HG03095 (cell line): Measurements from ENCODE around the gene MEGF11.

Source experiments
- ATAC-seq: cut with Tn5 transposase; IDR thresholded peaks from one replicate; pipeline ENCODE4 v1.9.1; 2021; ENCODE audit warnings: moderate library complexity; ENCODE audit not compliant: unreplicated experiment

MEGF11 gene

GRCh38 chr15:66070220-66070934 is 183.2 kb downstream of the MEGF11 start:
- ATAC-seq = no peak

- no peak for ATAC-seq
These were observed 183.8 kb downstream of the MEGF11 start for GRCh38 chr15:66069751-66070150.

- ATAC-seq = no peak
These were observed 184.7 kb downstream of the MEGF11 start for GRCh38 chr15:66068801-66069200.

DNA sequence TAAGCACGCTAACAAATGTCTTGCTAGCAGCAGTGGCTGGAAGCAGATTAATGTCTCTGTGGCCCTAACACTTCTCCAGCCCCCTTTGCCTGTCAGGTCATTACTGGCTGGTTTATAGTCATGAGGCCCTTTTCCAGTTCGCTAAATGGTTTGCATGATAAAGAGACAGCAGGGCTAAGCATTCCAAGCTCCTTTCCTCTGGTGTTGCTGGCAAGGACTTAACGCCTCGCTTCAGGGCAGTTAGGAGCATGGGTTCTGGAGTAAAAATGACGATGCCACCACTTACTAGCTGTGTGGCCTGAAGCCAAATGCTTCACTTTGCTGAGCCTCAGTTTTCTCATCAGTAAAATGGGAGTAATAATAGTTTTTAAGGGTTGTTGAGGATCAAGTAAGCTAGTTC is 185.9 kb downstream of the MEGF11 start:
- no peak for ATAC-seq

GRCh38 chr15:66066481-66066880 is 187.1 kb downstream of the MEGF11 start:
- no peak for ATAC-seq

DNA sequence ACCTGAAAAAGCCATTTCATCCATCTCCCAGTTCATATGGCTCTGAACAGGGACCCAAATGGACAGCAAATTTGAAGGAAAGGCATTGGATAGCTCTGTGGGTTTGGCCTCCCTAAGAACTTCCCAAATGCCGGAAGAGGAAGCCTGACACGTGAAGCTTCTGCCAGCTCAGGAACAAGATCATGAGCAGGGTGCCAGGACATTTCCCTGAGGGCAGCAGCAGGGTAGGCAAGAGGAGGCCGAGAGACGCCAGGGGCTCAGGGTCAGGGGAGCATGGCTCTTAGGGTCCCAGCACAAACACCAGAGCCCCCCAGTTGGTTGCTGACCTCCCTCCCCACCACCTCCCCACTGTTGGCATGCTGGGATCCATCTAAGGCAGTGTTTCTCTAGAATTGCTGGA is 187.5 kb downstream of the MEGF11 start:
- ATAC-seq = no peak

DNA sequence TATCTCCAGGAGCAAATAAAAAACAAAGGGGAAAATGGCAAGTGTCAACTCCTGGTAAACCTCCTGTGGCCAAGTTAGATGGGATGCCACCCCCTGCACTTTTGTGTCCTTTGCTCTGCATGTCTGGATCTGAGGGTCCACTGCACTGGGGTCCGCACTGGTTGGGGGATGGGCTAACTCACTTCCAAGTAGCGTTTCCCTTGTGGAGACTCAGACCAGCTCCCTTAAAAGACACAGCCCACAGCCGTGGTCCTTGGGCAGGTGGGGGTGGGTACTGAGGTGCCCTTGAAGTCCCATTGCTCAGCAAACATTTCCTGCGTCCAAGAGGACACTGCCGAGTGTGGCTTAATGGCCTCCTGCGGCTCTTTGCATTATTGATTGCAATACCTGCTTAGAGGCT is 188.2 kb downstream of the MEGF11 start:
- no peak for ATAC-seq

- no peak for ATAC-seq
These were observed 190.4 kb downstream of the MEGF11 start for GRCh38 chr15:66063147-66063546.

- no peak for ATAC-seq
These were observed 196.5 kb downstream of the MEGF11 start for GRCh38 chr15:66057089-66057488.

GRCh38 chr15:66053991-66054390 is 199.6 kb downstream of the MEGF11 start:
- ATAC-seq = no peak

- ATAC-seq = no peak
These were observed 201.7 kb downstream of the MEGF11 start for GRCh38 chr15:66051833-66052232.

DNA sequence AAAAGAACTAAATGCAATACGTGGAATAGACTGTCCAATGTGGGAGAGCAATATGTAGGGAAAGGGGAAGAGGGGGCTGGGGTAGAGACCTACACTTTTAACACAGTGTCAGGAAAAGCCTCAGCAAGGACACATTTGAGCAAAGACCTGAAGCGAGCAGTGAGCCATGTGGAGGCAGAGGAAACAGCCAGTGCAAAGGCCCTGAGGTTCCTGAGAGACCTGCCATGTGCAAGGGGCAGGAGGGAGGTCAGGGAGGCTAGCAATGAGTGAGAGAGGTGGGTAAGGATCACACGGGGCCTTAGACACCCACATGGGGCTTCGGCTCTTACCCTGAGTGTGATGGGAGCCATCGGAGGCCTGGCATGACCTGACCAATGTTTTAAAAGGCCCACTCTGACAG is 203.3 kb downstream of the MEGF11 start:
- no peak for ATAC-seq

DNA sequence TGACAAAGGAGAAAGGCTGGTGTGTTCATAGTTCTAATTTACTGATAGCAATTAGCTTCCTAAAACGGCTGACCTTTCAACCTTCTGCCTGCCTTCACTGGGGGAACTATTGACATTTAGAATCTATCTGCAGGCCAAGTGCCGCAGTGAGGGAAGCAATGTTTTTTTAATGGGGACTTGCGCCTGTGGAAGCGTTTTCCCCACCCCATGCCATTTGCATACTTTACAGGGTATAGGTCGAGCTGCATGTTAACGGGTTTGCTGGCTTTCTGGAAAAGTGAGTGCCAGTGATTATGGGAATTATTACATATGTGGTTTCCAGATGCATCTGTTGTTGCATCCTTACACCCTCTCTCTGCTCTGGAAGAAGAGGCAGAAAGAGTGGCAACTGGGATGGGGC is 204.2 kb downstream of the MEGF11 start:
- no peak for ATAC-seq

DNA sequence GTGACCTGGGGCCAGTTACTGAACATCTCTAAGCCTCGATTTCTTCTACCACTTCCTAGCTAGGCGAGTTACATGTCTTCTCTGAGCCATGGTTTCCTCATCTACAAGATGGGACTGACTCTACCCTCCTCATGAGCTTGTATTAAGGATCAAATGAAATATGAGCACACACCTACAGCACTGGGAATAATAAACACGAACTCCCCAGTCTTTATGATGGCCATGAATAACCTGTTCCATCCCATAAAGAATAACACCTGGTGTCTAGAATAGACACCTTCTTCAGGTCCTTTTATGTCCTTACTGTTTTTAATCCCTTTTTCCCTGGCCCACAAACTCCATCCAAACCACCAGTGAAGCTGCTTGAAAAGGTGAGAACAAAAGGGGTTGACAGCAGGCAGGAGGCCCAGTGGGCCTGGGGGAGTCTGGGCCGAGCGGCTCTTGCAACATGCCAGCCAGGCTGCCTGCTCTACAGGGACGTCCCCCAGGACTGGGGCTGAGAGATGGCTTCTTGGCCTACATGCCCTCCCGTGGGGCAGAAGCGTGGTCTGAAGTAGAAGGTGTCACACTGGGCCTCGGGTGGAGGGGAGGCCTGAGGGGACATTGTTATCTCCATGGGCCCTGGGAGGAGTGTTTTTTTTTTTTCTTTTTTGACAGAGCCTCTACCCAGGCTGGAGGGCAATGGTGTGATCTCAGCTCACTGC is 206.1 kb downstream of the MEGF11 start:
- no peak for ATAC-seq

DNA sequence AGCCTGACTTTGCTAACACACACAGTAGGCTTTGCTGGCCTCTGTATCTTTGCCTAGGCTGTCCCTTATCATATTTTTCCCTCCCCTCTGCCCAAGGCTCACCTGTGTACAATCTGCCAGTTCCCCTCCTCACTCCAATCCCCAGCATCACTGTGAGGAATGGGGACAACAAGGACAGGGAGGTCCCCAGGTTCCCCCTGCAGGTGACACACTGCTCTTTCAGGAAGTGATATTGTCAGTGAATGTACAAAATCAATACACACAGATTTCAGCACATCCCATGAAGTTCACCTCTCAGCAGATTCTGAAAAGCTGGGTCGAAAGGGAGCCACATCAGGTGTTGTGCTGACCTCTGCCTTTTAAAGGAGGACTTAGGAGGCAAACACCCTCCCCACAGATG is 206.8 kb downstream of the MEGF11 start:
- ATAC-seq = no peak

- ATAC-seq = no peak
These were observed 207.2 kb downstream of the MEGF11 start for GRCh38 chr15:66046326-66046725.

DNA sequence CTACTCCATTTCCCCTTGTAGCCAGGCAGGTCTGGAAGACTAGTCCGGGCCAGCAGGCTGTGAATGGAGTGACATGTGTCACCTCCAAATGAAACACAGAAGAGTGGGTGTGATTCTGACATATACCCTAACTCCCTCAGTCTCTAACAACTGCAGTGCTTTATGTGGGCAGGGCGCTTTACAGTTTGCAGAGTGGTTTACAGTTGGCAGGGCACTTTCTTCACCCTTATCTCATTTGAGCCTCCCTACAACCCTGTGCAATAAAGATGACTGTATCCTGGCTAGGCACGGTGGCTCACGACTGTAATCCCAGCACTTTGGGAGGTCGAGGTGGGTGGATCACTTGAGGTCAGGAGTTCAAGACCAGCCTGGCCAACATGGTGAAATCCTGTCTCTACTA is 208.0 kb downstream of the MEGF11 start:
- ATAC-seq = no peak

DNA sequence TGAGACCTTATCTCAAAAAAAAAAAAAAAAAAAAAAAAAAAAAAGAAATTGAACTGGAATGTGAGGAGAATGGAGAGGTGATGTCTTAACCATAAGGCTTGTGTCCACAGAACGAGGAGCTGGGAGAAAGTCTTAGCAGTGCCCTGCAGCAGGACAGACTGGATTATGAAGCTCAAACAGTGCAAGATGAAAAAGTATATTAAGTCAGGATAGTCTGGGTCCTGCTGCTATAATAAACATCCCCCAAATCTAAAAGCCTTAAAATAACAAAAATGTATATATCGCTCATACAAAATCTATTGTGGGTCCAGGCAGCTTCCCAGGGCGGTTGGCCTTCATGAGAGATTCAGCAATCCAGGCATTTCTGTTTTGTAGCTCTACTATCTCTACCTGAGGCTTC is 208.7 kb downstream of the MEGF11 start:
- no peak for ATAC-seq

- no peak for ATAC-seq
These were observed 210.3 kb downstream of the MEGF11 start for GRCh38 chr15:66043264-66043663.

DNA sequence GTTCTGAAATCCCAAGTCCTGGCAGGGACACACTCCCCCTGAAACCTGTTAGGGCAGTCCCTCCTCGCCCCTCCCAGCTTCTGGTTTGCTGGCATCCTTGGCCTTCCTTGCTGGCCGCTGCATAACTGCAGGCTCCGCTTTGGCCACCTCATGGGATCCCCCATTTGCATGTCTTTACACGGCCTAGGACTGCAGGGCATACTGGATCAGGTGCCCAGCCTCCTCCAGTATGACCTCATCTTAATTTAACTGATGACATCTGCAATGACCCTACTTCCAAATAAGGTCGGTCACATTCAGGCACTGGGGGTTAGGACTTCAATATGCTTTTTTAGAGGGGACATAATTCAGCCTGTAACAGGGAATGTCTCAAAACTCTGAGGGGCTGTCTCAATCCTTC is 210.9 kb downstream of the MEGF11 start:
- ATAC-seq = no peak

DNA sequence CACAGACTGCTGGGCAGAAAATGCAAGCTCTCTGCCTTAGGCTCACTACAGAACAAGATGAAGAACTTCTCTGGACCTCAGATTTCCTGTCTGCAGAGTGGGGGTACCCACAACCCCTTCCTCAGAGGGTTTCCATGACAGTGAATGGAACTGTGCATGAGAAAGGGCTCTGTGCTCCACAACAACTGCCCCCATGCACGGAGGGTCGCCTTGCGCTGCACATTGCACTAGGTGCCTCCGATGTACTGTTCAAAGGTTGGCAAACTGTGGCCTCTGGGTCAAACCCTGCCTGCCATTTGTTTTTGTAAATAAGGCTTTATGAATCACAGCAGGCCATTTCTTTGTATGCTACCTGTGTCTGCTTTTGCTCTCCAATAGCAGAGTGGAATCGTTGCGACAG is 212.3 kb downstream of the MEGF11 start:
- no peak for ATAC-seq

DNA sequence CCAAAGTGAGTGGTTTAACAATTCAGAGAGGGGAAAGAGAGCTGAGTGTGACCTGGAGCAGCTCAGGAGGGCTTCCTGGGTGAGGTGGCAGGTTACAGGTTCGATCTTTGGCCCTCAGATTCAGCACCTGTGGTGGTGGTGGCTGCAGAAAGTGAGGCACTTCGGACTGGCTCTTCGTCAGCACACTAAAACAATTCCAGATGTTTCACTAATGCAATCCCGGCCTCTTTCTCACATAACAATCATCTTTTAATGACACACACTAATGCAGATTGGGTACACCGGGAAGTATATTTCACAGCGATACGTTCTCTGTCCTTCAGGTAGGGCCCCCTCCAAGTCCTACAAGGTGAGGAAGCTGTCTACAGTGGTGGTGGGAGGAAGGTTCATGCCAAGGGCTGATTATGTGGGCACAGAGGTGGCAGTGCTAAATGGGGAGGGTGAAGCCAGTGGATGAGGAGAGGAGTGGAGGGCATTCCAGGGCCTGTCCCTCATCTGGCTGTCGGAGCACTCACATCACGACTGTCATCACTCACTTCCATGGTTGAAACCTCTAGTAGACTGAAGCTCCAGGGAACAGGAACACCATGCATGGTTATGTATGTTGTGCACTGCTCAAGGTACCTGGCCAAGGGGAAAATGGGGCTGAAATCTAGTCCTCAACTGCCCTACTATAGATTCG is 213.2 kb downstream of the MEGF11 start:
- ATAC-seq = no peak
